Stimulated activated CD8-positive, alpha-beta memory T cell treated with anti-CD3 and anti-CD28 coated beads, Interleukin-15, amount 100 ng/mL, for 24 hours (primary cell): ENCODE measurements around the gene DEXI.

ENCODE experiments used
- DNase-seq: peaks from one replicate; pipeline ENCODE4 v3.0.0-alpha.2; 2020; ENCODE audit warnings: low read depth

The DEXI gene

DNA sequence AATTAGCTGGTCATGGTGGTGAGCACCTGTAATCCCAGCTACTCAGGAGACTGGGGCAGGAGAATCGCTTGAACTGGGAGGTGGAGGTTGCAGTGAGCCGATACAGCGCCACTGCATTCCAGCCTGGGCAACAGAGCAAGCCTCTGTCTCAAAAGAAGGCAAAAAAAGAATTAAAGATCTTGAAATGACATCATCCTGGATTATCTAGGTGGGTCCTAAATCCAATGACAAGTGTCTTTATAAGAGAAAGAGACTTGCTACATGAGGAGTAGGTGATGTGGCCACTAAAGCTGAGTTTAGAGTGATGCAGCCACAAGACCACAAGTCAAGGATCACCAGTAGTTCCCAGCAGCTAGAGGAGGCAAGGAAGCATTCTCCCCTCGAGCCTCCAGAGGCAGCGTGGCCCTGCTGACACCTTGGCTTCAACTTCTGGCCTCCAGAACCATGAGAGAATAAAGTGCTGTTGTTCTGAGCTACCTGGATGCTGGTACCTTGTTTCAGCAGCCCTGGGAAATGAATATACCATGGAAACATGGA lies 49.4 kb downstream of the DEXI start:
- no peak for DNase-seq

DNA sequence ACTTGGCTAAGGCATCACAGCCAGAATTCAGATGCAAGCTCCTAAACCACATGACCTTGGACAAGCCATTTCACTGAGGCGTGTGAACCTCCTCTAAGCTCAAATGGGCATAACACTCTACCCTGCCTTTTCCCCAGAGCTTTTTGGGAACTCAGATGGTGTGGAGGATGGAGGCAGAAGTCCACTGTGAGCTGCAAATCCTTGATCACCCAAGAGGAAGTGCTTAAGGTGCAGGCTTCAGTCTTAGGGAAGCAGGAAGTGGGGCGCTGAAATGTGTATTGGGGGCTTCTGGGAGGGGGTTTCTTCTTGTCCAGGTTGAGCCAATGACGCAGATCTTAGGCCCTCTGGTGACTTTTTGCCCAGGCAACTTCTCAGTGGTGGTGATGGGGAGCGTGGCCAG lies 52.4 kb downstream of the DEXI start:
- no peak for DNase-seq

DNA sequence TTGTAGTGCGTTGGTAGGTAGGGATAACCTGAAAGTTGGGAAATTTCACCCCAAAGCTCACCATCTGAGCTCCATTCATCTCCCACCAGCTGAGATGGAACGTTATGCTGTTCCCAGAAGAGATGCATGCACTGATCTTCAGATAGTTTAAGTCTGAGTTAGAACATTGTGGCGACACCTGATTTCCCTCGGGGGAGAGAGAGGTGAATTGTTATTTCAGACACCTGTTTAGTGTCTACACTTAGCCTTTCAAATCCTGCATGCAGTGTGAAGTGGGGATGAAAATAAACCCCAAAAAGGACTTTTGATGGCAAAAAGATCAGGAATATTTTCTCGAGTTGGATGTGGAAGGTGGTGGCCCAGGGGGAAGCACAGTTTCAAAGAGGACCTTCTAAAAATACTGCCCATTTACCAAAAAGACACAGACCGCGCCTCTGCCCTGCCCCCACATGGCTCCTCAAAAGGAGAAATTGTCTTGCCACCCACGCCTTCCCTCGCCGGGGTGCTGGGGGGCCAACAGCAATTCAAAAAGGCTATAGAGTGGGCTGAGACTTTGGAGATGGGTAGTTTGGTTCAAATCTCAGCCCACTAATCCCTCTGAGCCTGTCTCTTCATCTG lies 53.8 kb downstream of the DEXI start:
- DNase-seq, result no peak

DNA sequence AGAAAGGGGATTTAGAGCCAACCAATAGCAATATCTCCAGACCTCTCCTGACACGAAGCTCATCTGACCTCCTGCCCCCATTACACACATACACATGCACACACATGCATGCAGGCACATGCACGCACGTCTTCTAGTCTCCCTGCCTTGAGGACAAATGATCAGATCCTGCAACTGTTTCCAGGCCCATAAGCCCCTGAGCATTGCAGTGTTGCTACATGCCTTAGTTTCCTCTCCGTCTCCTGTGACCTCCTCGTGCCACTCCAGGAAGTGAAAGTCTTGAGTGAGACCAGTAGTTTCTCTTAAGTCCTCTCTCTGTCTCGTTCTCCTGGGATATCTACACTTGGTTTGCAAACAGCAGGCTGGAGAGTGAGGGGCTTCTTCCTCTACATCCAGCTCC lies 57.0 kb downstream of the DEXI start:
- no peak for DNase-seq

DNA sequence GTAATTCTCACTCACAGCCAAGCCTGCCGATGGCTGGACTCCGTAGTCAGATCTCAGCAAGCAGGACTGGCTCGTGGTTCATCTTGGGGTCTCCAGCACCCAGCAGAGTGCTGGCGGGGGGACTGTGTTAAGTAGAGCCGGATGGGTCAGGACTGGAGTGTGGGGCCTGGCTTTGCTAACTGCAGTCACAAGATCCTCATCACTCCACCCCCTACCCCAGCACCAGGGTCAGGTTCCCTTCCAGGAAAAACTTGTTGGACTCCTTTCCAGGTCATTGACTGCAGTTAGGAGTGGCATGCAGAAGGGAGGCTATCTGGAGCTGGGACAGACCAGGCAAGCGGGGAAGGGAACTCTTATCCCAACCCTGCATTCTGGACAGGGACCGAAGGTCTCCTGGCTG lies 59.3 kb downstream of the DEXI start:
- no peak for DNase-seq

DNA sequence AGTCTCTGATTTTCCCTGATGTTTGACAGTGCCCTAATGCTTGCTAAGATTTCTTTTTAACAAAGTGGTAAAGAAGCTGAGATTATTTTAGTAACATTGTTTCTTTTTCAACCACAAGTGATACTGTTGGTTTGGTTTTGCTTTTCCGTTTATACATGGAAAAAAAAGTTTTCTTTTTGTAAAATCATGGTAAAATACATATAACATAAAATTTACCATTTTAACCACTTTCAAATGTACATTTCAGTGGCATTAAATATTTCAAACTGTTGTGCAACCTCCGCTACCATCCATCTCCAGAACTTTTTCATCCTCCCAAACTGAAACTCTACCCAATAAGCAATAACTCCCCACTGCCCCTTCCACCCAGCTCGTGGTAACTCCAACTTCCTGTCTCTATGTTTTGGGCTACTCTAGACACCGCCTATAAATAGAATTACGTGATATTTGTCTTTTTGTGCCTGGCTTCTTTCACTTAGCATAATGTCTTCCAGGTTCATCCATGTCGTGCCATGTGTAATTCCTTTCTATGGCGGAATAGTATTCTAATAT lies 60.7 kb downstream of the DEXI start:
- no peak for DNase-seq

DNA sequence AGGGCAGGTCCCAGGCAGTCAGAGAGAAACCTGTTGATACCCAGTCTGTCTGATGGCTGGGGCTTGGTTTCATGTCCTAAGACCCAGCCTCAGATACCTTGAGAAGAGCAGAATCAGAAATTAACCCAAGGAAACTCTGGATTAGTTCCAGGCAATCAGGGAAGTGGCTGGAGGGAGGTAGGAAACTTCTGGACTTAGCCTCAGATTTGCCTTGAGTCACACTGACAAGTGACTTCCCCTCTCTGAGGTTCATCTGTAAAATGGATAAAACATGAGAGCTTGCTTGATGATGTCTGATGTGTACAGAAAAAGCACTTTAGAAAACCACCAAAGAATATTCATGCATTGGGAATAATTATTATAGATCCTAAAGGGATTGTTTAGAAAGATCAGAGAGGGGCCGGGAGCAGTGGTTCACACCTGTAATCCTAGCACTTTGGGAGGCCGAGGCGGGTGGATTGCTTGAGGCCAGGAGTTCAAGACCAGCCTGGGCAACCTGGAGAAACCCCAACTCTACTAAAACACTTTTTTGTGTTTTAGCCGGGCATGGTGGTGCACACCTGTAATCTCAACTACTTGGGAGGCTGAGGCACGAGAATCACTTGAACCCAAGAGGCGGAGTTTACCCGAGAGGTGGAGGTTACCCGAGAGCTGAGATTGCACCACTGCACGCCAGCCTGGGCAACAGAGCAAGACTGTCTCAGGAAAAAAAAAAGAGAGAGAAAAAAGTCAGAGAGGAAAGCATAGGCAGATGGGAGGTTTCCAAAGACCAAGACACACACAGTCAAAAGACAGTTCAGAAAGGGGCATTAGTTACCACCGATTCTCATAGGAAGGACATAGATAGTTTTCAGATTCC lies 61.4 kb downstream of the DEXI start:
- DNase-seq, result no peak

DNA sequence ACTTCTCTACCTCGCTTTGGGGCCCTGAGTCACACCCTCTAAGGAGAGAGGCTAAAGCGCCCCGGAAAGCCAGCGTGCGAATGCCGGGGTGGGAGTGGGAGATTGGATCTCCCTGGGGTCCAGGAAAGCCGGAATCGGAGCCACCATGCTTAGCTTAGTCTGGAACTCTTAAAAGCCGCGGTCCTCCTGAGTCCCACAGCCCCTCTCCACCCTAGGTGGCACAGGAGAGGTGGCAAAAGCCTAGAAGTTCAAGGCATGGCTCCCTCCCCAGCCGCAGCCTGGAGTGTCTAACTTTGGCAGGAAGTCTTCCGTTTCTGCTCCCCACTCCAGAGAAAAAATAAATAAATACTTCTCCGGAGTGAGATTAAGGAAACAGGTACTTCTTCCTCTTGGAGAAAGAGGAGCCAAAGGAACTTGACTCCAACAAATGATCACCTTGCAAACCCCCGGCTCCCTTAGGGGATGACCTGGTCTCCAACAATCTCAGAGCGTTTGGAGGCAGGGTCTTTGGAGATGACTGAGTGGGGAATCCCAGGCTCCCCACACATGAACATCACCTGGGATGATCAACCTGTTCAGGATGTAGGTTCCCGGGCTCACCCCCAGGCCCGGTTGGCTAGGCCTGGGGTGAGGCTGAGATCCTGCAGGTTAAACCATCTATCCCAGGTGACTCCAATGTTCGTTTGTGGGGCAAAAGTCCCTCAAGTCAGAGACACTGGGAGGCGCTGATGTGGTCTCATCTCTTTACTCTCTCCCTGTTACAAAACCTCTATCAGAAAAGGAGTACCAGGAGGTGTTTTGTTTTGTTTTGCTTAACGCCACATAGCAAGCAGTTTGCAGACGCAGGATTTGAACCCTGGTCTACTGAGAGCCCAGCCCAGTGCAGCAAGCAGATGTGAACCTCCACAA lies 62.3 kb downstream of the DEXI start:
- no peak for DNase-seq
